Smooth muscle cell (in vitro differentiated cells): ENCODE measurements around the gene CTLA4. TPM values are rescaled to one million over a fixed set of nuclear protein-coding genes. Genes with fewer than 3 reads are reported as not detected.

Experiments used
- DNase-seq: peaks from one replicate; lab custom pipeline; 2025; ENCODE audit not compliant: unreplicated experiment; lab: John Stamatoyannopoulos, UW
- H2AFZ ChIP-seq: fragments of 200-600 bp; sonication (generic); 2 replicates; pipeline ENCODE4 v1.6.0; 2016; ENCODE audit warnings: antibody characterized with exemption, low read depth, mild to moderate bottlenecking
- H3F3A ChIP-seq: fragments of 200-600 bp; sonication (generic); 2 replicates; pipeline ENCODE4 v1.6.0; 2017; ENCODE audit warnings: antibody characterized with exemption, low read depth
- H3K27ac ChIP-seq: fragments of 200-600 bp; sonication (generic); 2 replicates; pipeline ENCODE4 v1.5.1; 2016; ENCODE audit warnings: low read depth, mild to moderate bottlenecking
- H3K27me3 ChIP-seq: fragments of 200-600 bp; sonication (generic); 2 replicates; pipeline ENCODE4 v1.6.1; 2016; ENCODE audit warnings: low read depth, mild to moderate bottlenecking
- H3K36me3 ChIP-seq: fragments of 200-600 bp; sonication (generic); 2 replicates; pipeline ENCODE4 v1.5.1; 2016; ENCODE audit warnings: low read depth
- H3K4me1 ChIP-seq: fragments of 200-600 bp; sonication (generic); 2 replicates; pipeline ENCODE4 v1.5.1; 2016; ENCODE audit warnings: low read depth
- H3K4me2 ChIP-seq: fragments of 200-600 bp; sonication (generic); 2 replicates; pipeline ENCODE4 v1.6.0; 2016; ENCODE audit warnings: mild to moderate bottlenecking
- H3K4me3 ChIP-seq: fragments of 200-600 bp; sonication (generic); 2 replicates; pipeline ENCODE4 v1.5.1; 2016; ENCODE audit warnings: mild to moderate bottlenecking
- H3K79me2 ChIP-seq: fragments of 200-600 bp; sonication (generic); 2 replicates; pipeline ENCODE4 v1.6.0; 2016; ENCODE audit warnings: low read depth, mild to moderate bottlenecking
- H3K9ac ChIP-seq: fragments of 200-600 bp; sonication (generic); 2 replicates; pipeline ENCODE4 v1.6.0; 2016; ENCODE audit warnings: low read depth
- H3K9me3 ChIP-seq: fragments of 200-600 bp; sonication (generic); replicated peaks from 2 replicates; pipeline ENCODE4 v1.5.1; 2016; ENCODE audit warnings: low read depth
- H4K20me1 ChIP-seq: fragments of 200-600 bp; sonication (generic); 2 replicates; pipeline ENCODE4 v1.6.0; 2016; ENCODE audit warnings: low read depth
- WGBS: methylation state at CpG from one replicate; pipeline ENCODE4 v1.1.7; 2016; ENCODE audit warnings: low lambda C conversion rate; 5-methylcytosine and 5-hydroxymethylcytosine counted together
- polyA plus RNA-seq: library from polyadenylated mRNA; unstranded; fragments of >200 nt; fragmentation: Nextera tagmentation; extraction: Ambion mirVana; gene quantifications from 2 replicates; pipeline ENCODE4 v1.2.1, GENCODE V29; 2016
- total RNA-seq: library from RNA; depleted of rRNA; stranded (reverse); fragments of >200 nt; gene quantifications from 2 replicates; pipeline ENCODE4 v1.2.3, GENCODE V29; 2014
- TF ChIP-seq, protein P1 (sequence below): fragments of 200-600 bp; sonication (generic); IDR thresholded peaks from 2 replicates; pipeline ENCODE4 v1.5.1; 2017; ENCODE audit warnings: borderline replicate concordance, mild to moderate bottlenecking, antibody characterized with exemption; ENCODE audit not compliant: insufficient read depth, poor library complexity, severe bottlenecking

Gene CTLA4
- total and polyA plus RNA-seq, 2 experiments from 2014 or later, result not detected

GRCh38 chr2:203893401-203893800 lies 25.8 kb downstream of the CTLA4 start:
- Histone ChIP-seq H3K9me3 (no peaks in the 10 kb centered on the region), H3K36me3 (no peaks in the 10 kb centered on the region), H3K4me3 (no peak overlapping the region), H3K9ac (no peak overlapping the region), H3K27me3 (no peaks in the 10 kb centered on the region), H4K20me1 (no peaks in the 10 kb centered on the region), H3K79me2 (no peaks in the 10 kb centered on the region), H3K4me1 (no peaks in the 10 kb centered on the region), H3K4me2 (no peak overlapping the region), H2AFZ (no peak overlapping the region), H3F3A (no peaks in the 10 kb centered on the region), H3K27ac (no peak overlapping the region)
- TF ChIP-seq, protein P1, sequence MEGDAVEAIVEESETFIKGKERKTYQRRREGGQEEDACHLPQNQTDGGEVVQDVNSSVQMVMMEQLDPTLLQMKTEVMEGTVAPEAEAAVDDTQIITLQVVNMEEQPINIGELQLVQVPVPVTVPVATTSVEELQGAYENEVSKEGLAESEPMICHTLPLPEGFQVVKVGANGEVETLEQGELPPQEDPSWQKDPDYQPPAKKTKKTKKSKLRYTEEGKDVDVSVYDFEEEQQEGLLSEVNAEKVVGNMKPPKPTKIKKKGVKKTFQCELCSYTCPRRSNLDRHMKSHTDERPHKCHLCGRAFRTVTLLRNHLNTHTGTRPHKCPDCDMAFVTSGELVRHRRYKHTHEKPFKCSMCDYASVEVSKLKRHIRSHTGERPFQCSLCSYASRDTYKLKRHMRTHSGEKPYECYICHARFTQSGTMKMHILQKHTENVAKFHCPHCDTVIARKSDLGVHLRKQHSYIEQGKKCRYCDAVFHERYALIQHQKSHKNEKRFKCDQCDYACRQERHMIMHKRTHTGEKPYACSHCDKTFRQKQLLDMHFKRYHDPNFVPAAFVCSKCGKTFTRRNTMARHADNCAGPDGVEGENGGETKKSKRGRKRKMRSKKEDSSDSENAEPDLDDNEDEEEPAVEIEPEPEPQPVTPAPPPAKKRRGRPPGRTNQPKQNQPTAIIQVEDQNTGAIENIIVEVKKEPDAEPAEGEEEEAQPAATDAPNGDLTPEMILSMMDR, result no peak
- no peak for DNase-seq

DNA sequence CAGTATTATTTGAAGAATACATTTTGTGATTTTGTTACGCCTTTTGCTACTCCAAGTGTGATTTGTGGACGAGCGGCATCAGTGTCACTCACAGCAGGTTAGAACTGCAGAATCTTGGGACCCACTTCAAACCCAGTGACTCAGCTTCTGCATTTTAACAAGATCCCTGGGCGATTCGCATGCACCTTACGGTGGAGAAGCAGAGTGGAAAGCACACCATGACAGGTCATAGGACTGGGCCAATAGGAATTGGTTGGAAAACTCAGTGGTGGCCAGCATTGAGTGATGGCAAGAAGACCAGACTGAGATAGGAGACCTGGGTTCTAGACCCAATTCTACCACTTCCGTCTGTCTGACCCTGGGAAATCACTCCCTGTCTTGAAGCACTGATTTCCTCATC lies 26.3 kb downstream of the CTLA4 start:
- Histone ChIP-seq H3K4me2 (no peak overlapping the region), H3K27me3 (no peaks in the 10 kb centered on the region), H3K9ac (no peak overlapping the region), H3K4me1 (no peaks in the 10 kb centered on the region), H3K27ac (no peak overlapping the region), H3K9me3 (no peaks in the 10 kb centered on the region), H3F3A (no peaks in the 10 kb centered on the region), H3K4me3 (no peak overlapping the region), H3K79me2 (no peaks in the 10 kb centered on the region), H4K20me1 (no peaks in the 10 kb centered on the region), H2AFZ (no peak overlapping the region), H3K36me3 (no peaks in the 10 kb centered on the region)
- DNase-seq, result no peak
- TF ChIP-seq, protein P1, result no peak
- WGBS, result 91% methylated on average over 7 of the region's 7 CpGs

GRCh38 chr2:203894262-203894661 lies 26.7 kb downstream of the CTLA4 start:
- H3K4me2 ChIP-seq, result no peak overlapping the region
- no peak overlapping the region for H3K4me3 ChIP-seq
- no peak for DNase-seq
- no peaks in the 10 kb centered on the region for H3K36me3 ChIP-seq
- no peaks in the 10 kb centered on the region for H3K9me3 ChIP-seq
- no peak overlapping the region for H2AFZ ChIP-seq
- no peaks in the 10 kb centered on the region for H3F3A ChIP-seq
- no peaks in the 10 kb centered on the region for H4K20me1 ChIP-seq
- H3K79me2 ChIP-seq, result no peaks in the 10 kb centered on the region
- H3K4me1 ChIP-seq, result no peaks in the 10 kb centered on the region
- H3K9ac ChIP-seq, result no peak overlapping the region
- TF ChIP-seq, protein P1, result no peak
- WGBS, result 87% methylated on average over 1 of the region's 1 CpG
- no peaks in the 10 kb centered on the region for H3K27me3 ChIP-seq
- no peak overlapping the region for H3K27ac ChIP-seq

DNA sequence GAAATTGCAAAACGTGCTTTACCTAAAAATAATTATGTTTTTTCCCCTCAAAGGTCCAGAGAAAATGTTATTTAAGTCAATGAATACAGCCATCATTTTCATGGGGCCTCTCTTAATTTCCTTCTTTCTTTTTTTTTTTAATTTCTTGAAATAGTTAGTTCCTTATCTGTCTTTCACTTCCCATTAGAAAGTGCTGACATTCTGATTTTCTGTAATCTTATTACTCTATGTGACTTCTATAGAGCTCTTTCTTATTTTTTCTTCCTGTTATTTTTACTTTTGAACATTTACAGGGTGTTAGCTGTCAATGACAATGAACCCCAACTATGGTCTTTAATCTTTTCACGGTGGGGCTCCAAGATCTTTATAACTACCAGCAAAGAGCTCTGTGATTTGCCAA lies 30.0 kb downstream of the CTLA4 start:
- H3K4me3 ChIP-seq, result no peak overlapping the region
- no peaks in the 10 kb centered on the region for H3K27me3 ChIP-seq
- no peak overlapping the region for H3K9ac ChIP-seq
- H3K79me2 ChIP-seq, result no peaks in the 10 kb centered on the region
- H2AFZ ChIP-seq, result no peak overlapping the region
- WGBS, result 81% methylated on average over 2 of the region's 2 CpGs
- H3F3A ChIP-seq, result no peaks in the 10 kb centered on the region
- TF ChIP-seq, protein P1, result no peak
- no peak for DNase-seq
- no peaks in the 10 kb centered on the region for H3K9me3 ChIP-seq
- H3K4me1 ChIP-seq, result no peaks in the 10 kb centered on the region
- H3K36me3 ChIP-seq, result no peaks in the 10 kb centered on the region
- no peak overlapping the region for H3K4me2 ChIP-seq
- H3K27ac ChIP-seq, result no peak overlapping the region
- no peaks in the 10 kb centered on the region for H4K20me1 ChIP-seq
